ENCODE measurements around the gene OXSM.

- no peak for TF ChIP-seq BACH2 (CRISPR knock-in tag; IDR thresholded peaks at IDR 0.05; ENCODE audit: borderline replicate concordance)
- no peak for TF ChIP-seq RARB (CRISPR knock-in tag; IDR thresholded peaks at IDR 0.05)
- TF ChIP-seq CSDC2 (CRISPR knock-in tag; IDR thresholded peaks at IDR 0.05), result no peak
- no peak for TF ChIP-seq CREB5 (CRISPR knock-in tag; IDR thresholded peaks at IDR 0.05; ENCODE audit: low read depth)
- no peak for TF ChIP-seq ZNF8 (CRISPR knock-in tag; IDR thresholded peaks at IDR 0.05)
- no peak for TF ChIP-seq ZFP30 (CRISPR knock-in tag; IDR thresholded peaks at IDR 0.05)
- TF ChIP-seq ESRRG (CRISPR knock-in tag; IDR thresholded peaks at IDR 0.05), result no peak
These were observed 44.5 kb downstream of the OXSM start for GRCh38 chr3:25834346-25834745.

Data from SK-N-SH treated with all-trans-retinoic acid at 6 μM for 48 hours (cell line).